Astrocyte (in vitro differentiated cells and primary cell): ENCODE results near the gene CTNS. TPM values are rescaled to one million over a fixed set of nuclear protein-coding genes. Genes with fewer than 3 reads are reported as not detected.

Source experiments
- DNase-seq: peaks from one replicate; pipeline ENCODE4 v3.0.0-alpha.2; 2010; ENCODE audit warnings: low read depth
- FAIRE-seq: peaks from 2 replicates; lab custom pipeline; 2011; peaks lifted over from hg19 to GRCh38; lab: Jason Lieb, UNC
- H2AFZ ChIP-seq: 2 replicates; pipeline ENCODE4 v1.6.0; 2012; ENCODE audit warnings: low read depth, low read length, inconsistent platforms
- H3K27ac ChIP-seq: 2 replicates; pipeline ENCODE4 v1.5.1; 2011; ENCODE audit warnings: low read depth, low read length, inconsistent platforms
- H3K27me3 ChIP-seq: 2 replicates; pipeline ENCODE4 v1.6.0; 2011; ENCODE audit warnings: low read length, inconsistent platforms; ENCODE audit not compliant: insufficient read depth
- H3K36me3 ChIP-seq: 2 replicates; pipeline ENCODE4 v1.5.1; 2011; ENCODE audit warnings: low read length, inconsistent platforms; ENCODE audit not compliant: insufficient read depth
- H3K4me1 ChIP-seq: 2 replicates; pipeline ENCODE4 v1.5.1; 2011; ENCODE audit warnings: low read length, inconsistent platforms; ENCODE audit not compliant: insufficient read depth
- H3K4me2 ChIP-seq: 2 replicates; pipeline ENCODE4 v1.6.0; 2012; ENCODE audit warnings: low read length, inconsistent platforms
- H3K4me3 ChIP-seq: 2 replicates; pipeline ENCODE4 v1.5.1; 2011; ENCODE audit warnings: low read depth, mild to moderate bottlenecking, low read length, inconsistent platforms; ENCODE audit not compliant: insufficient read depth
- H3K79me2 ChIP-seq: 2 replicates; pipeline ENCODE4 v1.6.0; 2012; ENCODE audit warnings: mild to moderate bottlenecking, low read length, inconsistent platforms; ENCODE audit not compliant: insufficient read depth
- H3K9ac ChIP-seq: 2 replicates; pipeline ENCODE4 v1.6.0; 2012; ENCODE audit warnings: mild to moderate bottlenecking, low read length, inconsistent platforms
- H3K9me3 ChIP-seq: 2 replicates; pipeline ENCODE4 v1.5.1; 2012; ENCODE audit warnings: low read depth, mild to moderate bottlenecking, low read length, inconsistent platforms; ENCODE audit not compliant: insufficient read depth
- H4K20me1 ChIP-seq: 2 replicates; pipeline ENCODE4 v1.6.0; 2012; ENCODE audit warnings: low read length, inconsistent platforms; ENCODE audit not compliant: insufficient read depth
- H3K27ac Mint-ChIP-seq: one replicate; pipeline ENCODE4 v1.8.0; 2021; ENCODE audit warnings: mild to moderate bottlenecking, mixed read lengths; ENCODE audit not compliant: unreplicated experiment
- H3K27me3 Mint-ChIP-seq: one replicate; pipeline ENCODE4 v1.8.0; 2021; ENCODE audit warnings: low read depth, mixed read lengths; ENCODE audit not compliant: unreplicated experiment
- H3K36me3 Mint-ChIP-seq: one replicate; pipeline ENCODE4 v1.8.0; 2021; ENCODE audit warnings: low read depth, mixed read lengths; ENCODE audit not compliant: unreplicated experiment
- H3K4me1 Mint-ChIP-seq: one replicate; pipeline ENCODE4 v1.8.0; 2021; ENCODE audit warnings: low read depth, mixed read lengths; ENCODE audit not compliant: unreplicated experiment
- H3K4me3 Mint-ChIP-seq: one replicate; pipeline ENCODE4 v1.8.0; 2021; ENCODE audit warnings: mild to moderate bottlenecking, moderate library complexity, mixed read lengths; ENCODE audit not compliant: unreplicated experiment
- H3K9me3 Mint-ChIP-seq: one replicate; pipeline ENCODE4 v1.8.0; 2021; ENCODE audit warnings: mild to moderate bottlenecking, mixed read lengths; ENCODE audit not compliant: unreplicated experiment
- EZH2 ChIP-seq: IDR thresholded peaks from 2 replicates; pipeline ENCODE4 v1.6.1; 2012; ENCODE audit warnings: mild to moderate bottlenecking, low read length, inconsistent platforms; ENCODE audit not compliant: insufficient read depth
- total RNA-seq: library from RNA; stranded (reverse); gene quantifications from 2 replicates; pipeline ENCODE4 v1.2.1, GENCODE V29; 2021
- TF ChIP-seq, protein P1 (sequence below): IDR thresholded peaks from 2 replicates; pipeline ENCODE4 v1.5.1; 2011; ENCODE audit warnings: low read depth, mild to moderate bottlenecking, inconsistent platforms, low read length, moderate library complexity; ENCODE audit not compliant: insufficient read depth

CTNS gene
- total RNA-seq, 1 donor from 2014 or later = 5.8 TPM

DNA sequence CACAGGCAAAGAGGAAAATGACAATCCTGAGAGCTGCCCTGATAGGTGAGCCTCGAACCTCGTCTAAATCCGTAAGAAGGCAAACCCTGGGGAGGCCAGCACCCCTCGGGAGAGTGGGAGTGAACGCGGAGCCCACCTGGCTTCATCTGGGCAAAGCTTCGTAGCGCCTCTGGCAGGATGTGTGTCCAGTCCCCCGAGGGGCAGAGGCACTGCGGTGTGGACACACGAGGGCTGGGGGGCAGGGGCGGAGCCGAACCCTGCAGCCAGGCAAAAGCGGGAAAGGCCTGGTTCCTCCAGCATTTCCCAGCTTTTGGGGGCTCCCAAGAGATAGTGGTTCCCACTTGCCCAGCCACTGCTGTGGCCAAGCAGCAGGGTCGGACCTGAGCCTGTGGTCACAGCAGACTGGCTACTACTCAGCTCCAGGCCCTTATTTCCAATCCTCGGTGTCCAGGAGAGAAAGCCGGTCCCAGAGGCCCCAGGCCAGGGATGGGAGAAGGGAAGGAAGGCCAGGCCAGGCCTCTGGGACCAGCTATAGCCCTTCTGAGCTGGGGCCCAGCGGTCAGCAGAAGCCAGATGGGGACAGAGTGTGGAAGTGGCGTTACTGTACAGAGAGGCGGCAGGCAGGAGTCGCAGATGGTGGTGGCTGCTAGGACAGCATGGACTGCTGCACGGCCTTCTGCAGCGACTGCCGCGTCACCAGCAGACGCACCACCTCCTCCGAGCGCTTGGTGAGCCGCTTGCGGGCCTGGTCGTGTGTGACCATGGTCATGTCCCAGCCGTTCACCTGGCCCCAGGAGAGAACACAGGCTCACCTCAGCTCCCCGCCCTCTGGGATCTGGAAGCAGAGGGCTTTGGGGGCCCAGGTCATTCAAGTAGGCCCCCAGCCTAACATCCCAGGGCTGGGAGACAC, 26.8 kb downstream of the CTNS start:
- Histone ChIP-seq H3K4me1 (peaks cover 30% of the 10 kb centered on the region), H2AFZ (no peak overlapping the region), H4K20me1 (peaks cover 84% of the 10 kb centered on the region), H3K4me2 (no peak overlapping the region), H3K36me3 (peaks cover 17% of the 10 kb centered on the region), H3K9me3 (no peaks in the 10 kb centered on the region), H3K4me3 (no peak overlapping the region), H3K9ac (no peak overlapping the region), H3K27ac (no peak overlapping the region), H3K79me2 (peaks cover 54% of the 10 kb centered on the region), H3K27me3 (no peaks in the 10 kb centered on the region)
- TF ChIP-seq, protein P1, sequence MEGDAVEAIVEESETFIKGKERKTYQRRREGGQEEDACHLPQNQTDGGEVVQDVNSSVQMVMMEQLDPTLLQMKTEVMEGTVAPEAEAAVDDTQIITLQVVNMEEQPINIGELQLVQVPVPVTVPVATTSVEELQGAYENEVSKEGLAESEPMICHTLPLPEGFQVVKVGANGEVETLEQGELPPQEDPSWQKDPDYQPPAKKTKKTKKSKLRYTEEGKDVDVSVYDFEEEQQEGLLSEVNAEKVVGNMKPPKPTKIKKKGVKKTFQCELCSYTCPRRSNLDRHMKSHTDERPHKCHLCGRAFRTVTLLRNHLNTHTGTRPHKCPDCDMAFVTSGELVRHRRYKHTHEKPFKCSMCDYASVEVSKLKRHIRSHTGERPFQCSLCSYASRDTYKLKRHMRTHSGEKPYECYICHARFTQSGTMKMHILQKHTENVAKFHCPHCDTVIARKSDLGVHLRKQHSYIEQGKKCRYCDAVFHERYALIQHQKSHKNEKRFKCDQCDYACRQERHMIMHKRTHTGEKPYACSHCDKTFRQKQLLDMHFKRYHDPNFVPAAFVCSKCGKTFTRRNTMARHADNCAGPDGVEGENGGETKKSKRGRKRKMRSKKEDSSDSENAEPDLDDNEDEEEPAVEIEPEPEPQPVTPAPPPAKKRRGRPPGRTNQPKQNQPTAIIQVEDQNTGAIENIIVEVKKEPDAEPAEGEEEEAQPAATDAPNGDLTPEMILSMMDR = no peak
- no peak for TF ChIP-seq EZH2
- Mint-ChIP-seq H3K36me3 (peaks cover 6% of the 10 kb centered on the region), H3K4me3 (no peak overlapping the region), H3K9me3 (no peaks in the 10 kb centered on the region), H3K27me3 (no peaks in the 10 kb centered on the region), H3K27ac (no peak overlapping the region), H3K4me1 (peaks cover 26% of the 10 kb centered on the region)
- DNase-seq (no peak), FAIRE-seq (no peak)

DNA sequence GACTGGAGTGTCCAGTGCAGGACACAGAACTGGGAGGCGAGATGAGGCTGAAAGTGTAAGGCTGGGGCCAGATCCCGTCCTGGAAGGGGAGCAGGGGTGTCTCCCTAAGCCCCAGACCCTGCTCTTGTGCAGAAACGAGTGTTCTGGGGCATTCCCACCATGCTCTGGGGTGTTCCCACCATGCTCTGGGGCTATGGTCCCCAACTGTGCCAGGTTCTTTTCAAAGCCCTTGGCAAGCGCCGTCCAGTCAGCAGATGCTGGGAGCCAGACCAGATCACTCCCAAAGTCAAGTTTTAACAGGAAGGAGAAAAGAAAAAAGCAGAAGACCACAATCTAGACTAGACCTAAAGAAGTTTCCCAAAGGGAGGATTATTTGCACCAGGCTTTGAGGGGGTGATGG, 29.3 kb downstream of the CTNS start:
- H4K20me1 ChIP-seq = peaks cover 86% of the 10 kb centered on the region
- no peak overlapping the region for H3K27ac ChIP-seq
- H2AFZ ChIP-seq = no peak overlapping the region
- H3K9ac ChIP-seq = peak overlapping the region; percentile 8
- no peaks in the 10 kb centered on the region for H3K27me3 Mint-ChIP-seq
- peak overlapping the region; percentile 93 for H3K4me3 Mint-ChIP-seq
- peaks cover 6% of the 10 kb centered on the region for H3K36me3 Mint-ChIP-seq
- H3K4me3 ChIP-seq = no peak overlapping the region
- H3K4me1 Mint-ChIP-seq = peaks cover 21% of the 10 kb centered on the region
- H3K79me2 ChIP-seq = peaks cover 76% of the 10 kb centered on the region
- FAIRE-seq = no peak
- DNase-seq = no peak
- no peak for TF ChIP-seq EZH2
- TF ChIP-seq, protein P1 = no peak
- no peak overlapping the region for H3K27ac Mint-ChIP-seq
- peaks cover 17% of the 10 kb centered on the region for H3K36me3 ChIP-seq
- peaks cover 18% of the 10 kb centered on the region for H3K4me1 ChIP-seq
- H3K27me3 ChIP-seq = no peaks in the 10 kb centered on the region
- peak overlapping the region; percentile 100 for H3K4me2 ChIP-seq
- no peaks in the 10 kb centered on the region for H3K9me3 Mint-ChIP-seq
- no peaks in the 10 kb centered on the region for H3K9me3 ChIP-seq

DNA sequence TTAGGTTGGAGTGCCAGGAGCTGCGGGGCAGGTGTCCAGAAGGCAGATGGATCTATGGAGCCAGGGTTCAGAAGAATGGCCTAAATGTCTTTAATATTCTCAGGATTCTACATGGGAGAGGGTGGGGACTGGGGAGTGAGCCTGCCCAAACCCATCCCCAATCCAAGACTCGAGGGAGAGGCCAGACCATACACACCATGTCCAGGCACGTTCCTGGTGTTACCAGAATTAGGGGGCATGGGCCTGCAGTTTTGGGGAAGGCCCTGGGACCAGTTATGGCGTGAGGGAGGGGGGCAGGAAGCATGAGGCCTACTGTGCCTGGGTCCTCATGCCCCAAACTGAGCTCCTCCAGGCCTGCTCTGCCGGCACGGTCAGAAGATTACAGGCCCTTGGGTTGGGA, 30.0 kb downstream of the CTNS start:
- Mint-ChIP-seq H3K9me3 (no peaks in the 10 kb centered on the region), H3K36me3 (peaks cover 6% of the 10 kb centered on the region), H3K27me3 (no peaks in the 10 kb centered on the region), H3K4me3 (peak overlapping the region; percentile 93), H3K27ac (no peak overlapping the region), H3K4me1 (peaks cover 21% of the 10 kb centered on the region)
- Histone ChIP-seq H3K79me2 (peaks cover 76% of the 10 kb centered on the region), H3K27me3 (no peaks in the 10 kb centered on the region), H3K4me3 (peak overlapping the region; percentile 95), H3K36me3 (peaks cover 17% of the 10 kb centered on the region), H3K4me2 (peak overlapping the region; percentile 100), H3K9ac (peak overlapping the region; percentile 98), H2AFZ (no peak overlapping the region), H4K20me1 (peaks cover 79% of the 10 kb centered on the region), H3K27ac (peak overlapping the region; percentile 8), H3K9me3 (no peaks in the 10 kb centered on the region), H3K4me1 (peaks cover 18% of the 10 kb centered on the region)
- FAIRE-seq (no peak), DNase-seq (no peak)
- TF ChIP-seq, protein P1 = no peak
- no peak for TF ChIP-seq EZH2
